GM23338 (cell line): ENCODE results near the gene ZNF497. TPM values are rescaled to one million over a fixed set of nuclear protein-coding genes. Genes with fewer than 3 reads are reported as not detected.
A peak's percentile ranks its signal among the peaks of the same experiment; 100 is the strongest.

Experiments used
- ATAC-seq: fragments of 200-7000 bp; cut with Tn5 transposase; 3 replicates; pipeline ENCODE4 v1.9.1; 2020
- DNase-seq: peaks from one replicate; pipeline ENCODE4 v3.0.0-alpha.2; 2015; ENCODE audit warnings: low spot score
- H2AFZ ChIP-seq: fragments of 200-600 bp; sonication (generic); 2 replicates; pipeline ENCODE4 v1.8.0; 2016; ENCODE audit warnings: antibody characterized with exemption, mild to moderate bottlenecking, moderate library complexity
- H3F3A ChIP-seq: fragments of 200-600 bp; sonication (generic); replicated peaks from 2 replicates; pipeline ENCODE4 v1.8.0; 2017; ENCODE audit warnings: antibody characterized with exemption, mixed run types, low read depth
- H3K27ac ChIP-seq: fragments of 200-600 bp; sonication (generic); 2 replicates; pipeline ENCODE4 v1.6.1; 2016; ENCODE audit warnings: low read depth
- H3K27me3 ChIP-seq: fragments of 200-600 bp; sonication (generic); 2 replicates; pipeline ENCODE4 v1.8.0; 2016; ENCODE audit warnings: mild to moderate bottlenecking, mixed run types, moderate library complexity; ENCODE audit not compliant: insufficient read depth
- H3K36me3 ChIP-seq: fragments of 200-600 bp; sonication (generic); 2 replicates; pipeline ENCODE4 v1.8.0; 2016; ENCODE audit warnings: mild to moderate bottlenecking; ENCODE audit not compliant: insufficient read depth
- H3K4me1 ChIP-seq: fragments of 200-600 bp; sonication (generic); 2 replicates; pipeline ENCODE4 v1.8.0; 2016; ENCODE audit warnings: mild to moderate bottlenecking, moderate library complexity; ENCODE audit not compliant: insufficient read depth
- H3K4me2 ChIP-seq: fragments of 200-600 bp; sonication (generic); 2 replicates; pipeline ENCODE4 v1.7.1; 2017; ENCODE audit warnings: mixed run types
- H3K4me3 ChIP-seq: fragments of 200-600 bp; sonication (generic); 2 replicates; pipeline ENCODE4 v1.6.1; 2016; ENCODE audit warnings: mixed run types
- H3K79me2 ChIP-seq: fragments of 200-600 bp; sonication (generic); replicated peaks from 2 replicates; pipeline ENCODE4 v1.8.0; 2017; ENCODE audit warnings: mild to moderate bottlenecking; ENCODE audit not compliant: insufficient read depth
- H3K9me2 ChIP-seq: fragments of 200-600 bp; sonication (generic); 2 replicates; pipeline ENCODE4 v1.8.0; 2017; ENCODE audit not compliant: insufficient read depth
- H4K20me1 ChIP-seq: fragments of 200-600 bp; sonication (generic); replicated peaks from 2 replicates; pipeline ENCODE4 v1.8.0; 2017; ENCODE audit warnings: mild to moderate bottlenecking; ENCODE audit not compliant: insufficient read depth
- H3K27ac Mint-ChIP-seq: 2 replicates; pipeline ENCODE4 v1.8.0; 2020; ENCODE audit warnings: inconsistent platforms, mild to moderate bottlenecking, moderate library complexity, mixed read lengths
- H3K27me3 Mint-ChIP-seq: 3 replicates; pipeline ENCODE4 v1.8.0; 2022; ENCODE audit warnings: low read depth, mild to moderate bottlenecking, moderate library complexity, mixed read lengths, inconsistent platforms; ENCODE audit not compliant: insufficient read depth, poor library complexity
- H3K36me3 Mint-ChIP-seq: 3 replicates; pipeline ENCODE4 v1.8.0; 2021; ENCODE audit warnings: low read depth, mild to moderate bottlenecking, inconsistent platforms, moderate library complexity, mixed read lengths
- H3K4me1 Mint-ChIP-seq: 3 replicates; pipeline ENCODE4 v1.8.0; 2020; ENCODE audit warnings: mild to moderate bottlenecking, inconsistent platforms, mixed read lengths
- H3K4me3 Mint-ChIP-seq: 3 replicates; pipeline ENCODE4 v1.8.0; 2021; ENCODE audit warnings: moderate library complexity, mild to moderate bottlenecking, inconsistent platforms, mixed read lengths
- H3K9me3 Mint-ChIP-seq: 3 replicates; pipeline ENCODE4 v1.8.0; 2020; ENCODE audit warnings: moderate library complexity, mild to moderate bottlenecking, inconsistent platforms, mixed read lengths
- CTCF ChIP-seq, 2 experiments: fragments of 200-600 bp in 1 of 2; sonication (generic) in 1 of 2; conservative IDR thresholded peaks; 2 replicates each; pipeline versions ENCODE4 v1.5.1 to v1.6.1; 2016 to 2017; ENCODE audit warnings: antibody characterized with exemption in 2 of 2, low read depth in 2 of 2, mild to moderate bottlenecking in 2 of 2, moderate library complexity in 1 of 2
- ETS1 ChIP-seq: IDR thresholded peaks from 2 replicates; pipeline ENCODE4 v1.6.1; 2016; ENCODE audit warnings: antibody characterized with exemption
- JUNB ChIP-seq: IDR thresholded peaks from one replicate; pipeline ENCODE4 v1.6.1; 2016; ENCODE audit warnings: antibody characterized with exemption; ENCODE audit not compliant: unreplicated experiment
- NANOG ChIP-seq: IDR thresholded peaks from 2 replicates; pipeline ENCODE4 v1.6.1; 2016; ENCODE audit warnings: antibody characterized with exemption, borderline replicate concordance
- REST ChIP-seq: IDR thresholded peaks from one replicate; pipeline ENCODE4 v1.6.1; 2018; ENCODE audit warnings: antibody characterized with exemption; ENCODE audit not compliant: unreplicated experiment
- STAT1 ChIP-seq: IDR thresholded peaks from one replicate; pipeline ENCODE4 v1.6.1; 2016; ENCODE audit warnings: antibody characterized with exemption; ENCODE audit not compliant: unreplicated experiment
- ZNF331 ChIP-seq: fragments of 250-450 bp; sonication (Bioruptor Pico); IDR thresholded peaks from 2 replicates; pipeline ENCODE4 v1.5.0; 2020; ENCODE audit warnings: low read depth, mild to moderate bottlenecking, moderate library complexity
- polyA plus RNA-seq: library from polyadenylated mRNA; unstranded; fragments of >200 nt; fragmentation: Nextera tagmentation; extraction: Ambion mirVana; gene quantifications from 2 replicates; pipeline ENCODE4 v1.2.1, GENCODE V29; 2016
- total RNA-seq: library from RNA; depleted of rRNA; stranded (reverse); fragments of >200 nt; shearing (Covaris generic); gene quantifications from 2 replicates; pipeline ENCODE4 v1.2.3, GENCODE V29; 2014

Gene ZNF497
- total and polyA plus RNA-seq, 2 experiments from 2014 or later: 0.44 to 2.0 TPM

- ATAC-seq: no peak
- Histone ChIP-seq H3K27ac (no peak overlapping the region), H3K4me1 (no peaks in the 10 kb centered on the region), H2AFZ (no peak overlapping the region), H3K36me3 (no peaks in the 10 kb centered on the region), H3K79me2 (no peaks in the 10 kb centered on the region), H3K9me2 (no peaks in the 10 kb centered on the region), H3K27me3 (no peaks in the 10 kb centered on the region), H3K4me3 (no peak overlapping the region), H4K20me1 (no peaks in the 10 kb centered on the region), H3F3A (peaks cover 4% of the 10 kb centered on the region; the same call in 1 of the 2 replicates), H3K4me2 (no peak overlapping the region)
- Mint-ChIP-seq H3K4me3 (no peak overlapping the region), H3K9me3 (peaks cover 3% of the 10 kb centered on the region; the same call in 1 of the 3 replicates), H3K27me3 (peaks cover 8% of the 10 kb centered on the region), H3K27ac (no peak overlapping the region), H3K36me3 (peaks cover 3% of the 10 kb centered on the region; the same call in 1 of the 3 replicates), H3K4me1 (no peaks in the 10 kb centered on the region)
- peak in 1 of 2 experiments; percentile 51; a peak in 2 of 4 replicates for TF ChIP-seq CTCF (conservative IDR thresholded peaks at IDR 0.05; ENCODE audit: low read depth in 2 of 2)
- no peak for TF ChIP-seq NANOG
- peak; percentile 51 for DNase-seq
Measured at GRCh38 chr19:58366585-58367430, 4.3 kb upstream of the ZNF497 start.

GRCh38 chr19:58364146-58364545 is 1.6 kb upstream of the ZNF497 start:
- Mint-ChIP-seq H3K27me3 (peaks cover 6% of the 10 kb centered on the region), H3K9me3 (peaks cover 3% of the 10 kb centered on the region; the same call in 1 of the 3 replicates), H3K4me1 (no peaks in the 10 kb centered on the region; the same call in 2 of the 3 replicates), H3K36me3 (peaks cover 3% of the 10 kb centered on the region; the same call in 1 of the 3 replicates), H3K4me3 (no peak overlapping the region), H3K27ac (no peak overlapping the region)
- Histone ChIP-seq H3K4me2 (no peak overlapping the region), H2AFZ (no peak overlapping the region), H3K27ac (no peak overlapping the region), H4K20me1 (no peaks in the 10 kb centered on the region), H3K4me3 (no peak overlapping the region), H3K9me2 (no peaks in the 10 kb centered on the region), H3K79me2 (no peaks in the 10 kb centered on the region), H3K4me1 (no peaks in the 10 kb centered on the region), H3K36me3 (no peaks in the 10 kb centered on the region), H3K27me3 (no peaks in the 10 kb centered on the region), H3F3A (peaks cover 4% of the 10 kb centered on the region; the same call in 1 of the 2 replicates)
- ATAC-seq (no peak), DNase-seq (no peak)
- no peak for TF ChIP-seq ETS1
- TF ChIP-seq STAT1: no peak
- TF ChIP-seq JUNB: no peak
- no peak for TF ChIP-seq REST
- no peak for TF ChIP-seq ZNF331 (CRISPR knock-in tag)
